Epithelial cell of prostate (primary cell): ENCODE measurements around the gene PARVG.

Experiments
- DNase-seq: peaks from one replicate; pipeline ENCODE4 v3.0.0-alpha.2; 2011; ENCODE audit warnings: low read depth, low spot score
- H3K27ac ChIP-seq: fragments of 450-650 bp; 2 replicates; pipeline ENCODE4 v1.5.1; 2017; ENCODE audit warnings: mild to moderate bottlenecking

PARVG gene

GRCh38 chr22:44192816-44193534 lies 12.2 kb downstream of the PARVG start:
- H3K27ac ChIP-seq: no peak overlapping the region
- DNase-seq: no peak

DNA sequence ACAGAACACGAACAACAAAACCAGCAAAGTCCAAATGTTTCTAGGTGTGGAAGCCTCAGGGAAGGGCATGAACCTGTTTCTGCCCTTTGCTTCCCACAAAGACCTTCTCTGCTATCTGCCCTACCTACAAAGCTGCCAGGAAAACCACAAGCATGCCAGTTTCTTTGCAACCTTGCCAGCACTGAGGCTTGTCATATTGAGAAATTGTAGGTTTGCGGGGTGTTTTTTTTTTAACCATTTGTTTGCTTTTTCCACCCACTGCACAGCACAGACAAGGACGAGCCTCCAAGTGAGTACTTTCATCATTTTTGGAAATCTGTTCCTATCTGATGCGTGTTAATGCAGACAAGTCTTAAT lies 12.8 kb downstream of the PARVG start:
- DNase-seq: peak; percentile 20
- H3K27ac ChIP-seq: no peak overlapping the region

DNA sequence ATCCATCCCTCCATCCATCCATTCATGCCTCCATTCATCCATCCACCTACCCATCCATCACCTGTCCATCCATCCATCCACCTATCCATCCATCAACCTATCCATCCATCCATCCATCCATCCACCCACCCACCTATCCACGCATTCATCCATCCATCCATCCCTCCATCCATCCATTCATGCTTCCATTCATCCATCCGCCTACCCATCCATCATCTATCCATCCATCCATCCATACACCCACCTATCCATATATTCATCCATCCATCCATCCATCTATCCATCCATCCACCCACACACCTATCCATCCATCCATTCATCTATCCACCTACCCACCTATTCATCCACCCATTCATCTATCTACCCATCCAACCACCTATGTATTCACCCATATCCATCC lies 13.8 kb downstream of the PARVG start:
- no peak overlapping the region for H3K27ac ChIP-seq
- DNase-seq: no peak

DNA sequence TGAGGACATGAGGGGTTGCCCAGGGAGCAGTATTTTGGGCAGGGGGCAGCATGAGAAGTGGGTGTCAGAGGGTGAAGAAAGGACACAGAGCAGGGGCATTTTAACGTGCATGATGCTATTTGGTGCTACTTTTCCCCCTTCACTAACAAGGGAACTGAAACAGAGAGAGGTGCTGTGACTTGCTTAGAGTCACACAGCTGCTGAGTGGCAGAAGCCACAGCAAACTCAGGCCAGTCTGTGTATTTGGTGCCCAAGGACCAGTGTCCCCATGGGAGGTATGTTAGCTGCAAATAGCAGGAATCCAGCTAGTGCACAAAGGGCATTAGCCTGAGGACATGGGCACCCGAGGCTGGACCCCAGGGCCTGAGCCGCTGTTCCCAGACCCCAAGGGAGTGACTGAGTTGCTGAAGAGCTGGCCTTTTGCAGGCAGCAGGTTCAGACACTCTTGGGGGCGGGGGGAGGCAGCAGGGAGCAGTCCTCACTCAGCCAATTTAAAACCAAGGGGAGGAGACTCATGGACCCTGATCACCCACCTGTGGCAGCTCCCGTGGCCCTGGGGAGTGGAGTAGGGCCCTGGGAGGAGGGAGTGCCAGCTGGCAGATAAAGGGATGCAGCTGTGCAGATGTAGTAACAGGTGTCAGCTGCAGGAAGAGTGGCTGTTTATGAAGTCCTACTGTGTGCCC lies 14.6 kb downstream of the PARVG start:
- no peak for DNase-seq
- no peak overlapping the region for H3K27ac ChIP-seq

DNA sequence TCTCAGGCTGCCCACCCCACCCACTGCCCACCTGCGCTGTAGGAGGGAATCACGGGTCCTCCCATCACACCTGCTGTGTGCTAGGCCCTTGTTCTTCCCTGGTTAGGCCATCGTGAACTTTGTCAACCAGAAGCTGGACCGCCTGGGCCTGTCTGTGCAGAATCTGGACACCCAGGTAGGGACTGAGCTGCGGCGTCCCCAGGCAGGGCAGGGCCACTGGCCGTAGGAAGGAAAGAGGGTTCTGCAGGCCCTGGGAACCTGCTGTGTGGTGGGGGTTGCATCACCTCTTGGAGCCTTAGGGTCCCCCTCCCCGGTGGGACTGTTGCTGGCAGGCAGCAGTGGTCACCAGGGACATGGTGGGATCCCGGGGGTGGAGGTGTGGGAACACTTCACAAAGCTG lies 15.5 kb downstream of the PARVG start:
- H3K27ac ChIP-seq: no peak overlapping the region
- no peak for DNase-seq

DNA sequence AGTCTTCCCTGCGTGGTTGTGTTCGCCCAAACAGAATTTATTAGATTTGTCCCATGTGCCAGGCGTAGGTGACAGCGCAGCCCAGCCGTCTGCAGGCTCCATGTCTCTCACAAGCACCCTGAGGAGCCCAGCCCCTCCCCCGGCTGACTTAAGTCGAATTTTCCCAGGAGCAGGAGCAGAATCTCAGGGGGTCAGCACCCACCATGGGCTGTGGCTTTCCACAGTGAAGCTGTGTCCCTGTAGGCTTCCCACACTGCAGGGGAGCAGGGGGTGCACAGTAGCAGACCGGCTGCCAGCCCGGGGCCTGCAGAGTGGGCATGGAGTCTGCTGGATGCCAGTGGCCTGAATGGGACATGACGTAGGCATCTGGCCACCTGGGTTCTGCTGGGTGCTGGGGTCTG lies 16.0 kb downstream of the PARVG start:
- no peak for DNase-seq
- no peak overlapping the region for H3K27ac ChIP-seq

- no peak for DNase-seq
- H3K27ac ChIP-seq: no peak overlapping the region
Measured at GRCh38 chr22:44197271-44197670, 16.5 kb downstream of the PARVG start.

GRCh38 chr22:44199164-44199563 lies 18.4 kb downstream of the PARVG start:
- H3K27ac ChIP-seq: no peak overlapping the region
- no peak for DNase-seq

DNA sequence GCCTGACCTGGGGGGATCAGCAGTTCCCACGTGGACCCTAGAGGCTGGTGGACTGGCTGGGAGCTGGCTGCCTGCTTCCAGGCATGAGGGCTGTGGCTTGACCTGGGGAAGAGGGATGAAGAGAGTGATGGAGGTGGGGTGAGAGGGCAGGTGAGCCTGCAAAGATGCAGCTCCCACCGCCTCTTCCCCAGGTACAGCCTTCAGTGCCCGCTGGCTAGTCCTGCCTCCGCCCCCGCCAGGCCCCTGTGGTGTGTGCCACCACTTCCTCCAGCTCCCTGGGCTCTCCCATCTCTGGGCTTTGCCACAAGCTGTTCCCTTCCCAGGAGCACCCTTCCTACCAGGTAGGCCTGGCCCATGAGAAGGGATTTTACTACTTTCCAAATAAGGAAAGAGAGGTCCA lies 19.1 kb downstream of the PARVG start:
- no peak overlapping the region for H3K27ac ChIP-seq
- no peak for DNase-seq

- H3K27ac ChIP-seq: no peak overlapping the region
- DNase-seq: no peak
Measured at GRCh38 chr22:44200451-44200850, 19.7 kb downstream of the PARVG start.

GRCh38 chr22:44200855-44201550 lies 20.3 kb downstream of the PARVG start:
- H3K27ac ChIP-seq: no peak overlapping the region
- DNase-seq: no peak

DNA sequence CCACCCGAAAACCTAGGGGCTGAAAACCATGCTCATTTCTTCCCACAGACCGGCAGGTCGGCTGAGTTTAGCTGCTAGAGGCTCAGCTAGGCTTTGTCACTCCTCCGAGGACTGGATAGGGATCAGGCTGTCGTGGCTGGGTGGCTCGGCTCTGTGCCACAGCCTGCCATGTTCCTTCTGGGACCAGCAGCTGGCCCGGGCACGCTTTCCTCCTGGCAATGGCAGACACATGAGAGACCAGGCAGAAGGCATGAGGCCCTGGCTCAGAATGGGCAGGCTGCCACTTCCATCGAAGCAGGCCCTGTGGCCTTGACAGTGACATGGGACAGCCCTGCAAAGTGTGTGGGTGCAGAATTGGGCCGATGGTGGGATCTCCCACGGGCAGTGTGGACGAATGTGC lies 20.9 kb downstream of the PARVG start:
- no peak for DNase-seq
- H3K27ac ChIP-seq: no peak overlapping the region

DNA sequence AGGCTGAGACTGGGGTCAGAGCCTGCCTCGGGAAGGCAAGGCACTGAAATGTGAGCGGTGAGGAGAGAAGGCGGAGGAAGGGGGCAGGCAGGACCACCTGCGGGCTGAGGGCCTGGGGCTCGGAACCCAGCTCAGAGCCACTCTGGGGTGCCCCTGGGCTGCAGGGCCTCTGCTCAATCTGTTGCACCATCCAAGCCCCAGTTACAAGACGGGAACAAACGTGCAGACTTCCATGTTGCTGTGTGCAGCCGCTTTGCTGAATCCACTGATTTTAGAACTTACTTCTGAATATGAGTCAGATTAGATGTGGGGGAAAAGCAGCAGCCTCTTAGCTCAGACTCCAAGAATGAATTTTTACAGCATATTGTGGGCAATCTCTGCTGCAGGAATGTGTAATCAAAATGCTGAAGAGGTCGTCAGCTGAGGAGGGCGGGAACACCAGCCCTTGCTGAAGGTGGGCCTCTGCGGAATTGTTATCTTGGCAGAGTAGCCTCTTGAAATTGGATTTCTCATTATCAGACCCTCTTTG lies 21.6 kb downstream of the PARVG start:
- no peak for DNase-seq

DNA sequence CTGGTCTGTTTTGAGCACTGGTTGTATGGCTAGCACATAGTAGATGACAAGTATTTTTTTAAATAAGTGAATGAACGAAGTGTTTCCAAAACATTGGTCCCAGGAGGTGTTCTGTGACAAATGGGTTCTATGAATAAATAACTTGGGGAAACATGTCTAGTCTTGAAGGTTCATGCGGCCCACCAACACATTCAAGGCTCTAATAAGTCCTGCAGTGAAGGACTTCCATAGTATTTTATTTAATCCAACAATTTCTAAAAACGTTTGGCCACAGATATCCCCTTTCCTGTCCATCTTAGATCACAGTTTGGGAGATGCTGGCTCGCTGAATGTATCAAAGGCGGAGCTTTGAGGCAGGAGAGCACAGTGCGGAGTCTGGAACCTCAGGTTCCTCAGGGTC lies 22.5 kb downstream of the PARVG start:
- DNase-seq: no peak
- H3K27ac ChIP-seq: no peak overlapping the region

More for the DNA sequence above, 21.6 kb downstream of the PARVG start:
- no peak overlapping the region for H3K27ac ChIP-seq

- no peak for DNase-seq
- H3K27ac ChIP-seq: no peak overlapping the region
Measured at GRCh38 chr22:44204739-44205515, 24.2 kb downstream of the PARVG start.

DNA sequence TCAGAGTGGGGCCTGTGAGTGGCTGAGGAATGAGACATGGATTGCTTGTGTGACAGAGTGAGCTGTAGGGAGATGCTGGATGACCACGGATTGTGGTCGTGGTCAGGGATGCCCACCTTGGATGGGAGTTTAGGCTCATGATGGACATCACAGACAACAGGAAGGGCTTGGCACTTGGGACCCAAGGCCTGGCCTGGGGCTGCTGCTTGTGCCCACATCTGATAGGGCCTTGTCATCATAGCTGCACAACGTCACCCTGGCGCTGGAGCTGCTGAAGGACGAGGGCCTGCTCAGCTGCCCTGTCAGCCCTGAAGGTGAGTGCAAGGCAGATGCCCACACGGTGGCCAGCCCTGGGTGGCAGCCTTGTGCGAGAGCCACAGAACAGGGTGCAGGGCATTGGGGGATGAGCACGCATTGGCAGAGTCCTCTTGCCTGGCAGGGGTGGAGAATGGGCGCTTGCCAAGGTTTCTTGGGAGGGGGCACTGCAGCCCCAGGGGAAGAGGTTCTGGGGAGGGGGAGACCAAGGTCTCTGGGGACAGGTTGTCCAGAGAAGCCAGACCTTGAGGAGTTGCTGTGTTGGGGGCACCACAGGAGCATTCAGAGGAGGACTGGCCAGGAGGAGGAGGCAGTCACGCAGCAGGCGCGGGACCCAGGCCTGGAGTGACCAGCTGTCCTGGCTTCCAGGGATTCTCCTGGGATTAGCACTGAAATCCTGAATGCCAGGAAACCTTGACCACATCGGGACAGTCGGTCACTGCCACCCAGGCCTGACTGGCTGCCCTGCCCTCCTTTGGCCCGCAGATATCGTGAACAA lies 25.0 kb downstream of the PARVG start:
- H3K27ac ChIP-seq: no peak overlapping the region
- no peak for DNase-seq

- no peak overlapping the region for H3K27ac ChIP-seq
- no peak for DNase-seq
Measured at GRCh38 chr22:44206330-44206645, 25.6 kb downstream of the PARVG start.

- no peak overlapping the region for H3K27ac ChIP-seq
- no peak for DNase-seq
Measured at GRCh38 chr22:44206696-44207095, 26.0 kb downstream of the PARVG start.

GRCh38 chr22:44207173-44207980 lies 26.7 kb downstream of the PARVG start:
- no peak for DNase-seq
- H3K27ac ChIP-seq: no peak overlapping the region
